HepG2 (cell line): ENCODE measurements around the gene HPS3. TPM values are rescaled to one million over a fixed set of nuclear protein-coding genes. Genes with fewer than 3 reads are reported as not detected.

Experiments
- ATAC-seq: fragments of 200-7000 bp; cut with Tn5 transposase; 3 replicates; pipeline ENCODE4 v1.9.1; 2020; ENCODE audit warnings: mild to moderate bottlenecking, moderate library complexity
- BruUV-seq: library from RNA; stranded (reverse); fragments of 400-500 nt; replicated peaks from 2 replicates; lab custom pipeline; 2021; lab: Mats Ljungman, UMichigan
- CTCF ChIA-PET: fragments of 300-600 bp; formaldehyde crosslinking; extraction: SDS; loops from one replicate; lab custom pipeline; 2021; ENCODE audit warnings: low total read pairs, inconsistent platforms, low intra/inter-chr PET ratio; lab: Yijun Ruan, JAX
- POLR2A ChIA-PET: fragments of 350-600 bp; sonication (Branson Sonifier 250); formaldehyde crosslinking; loops from one replicate; lab custom pipeline; 2020; ENCODE audit warnings: antibody characterized with exemption, inconsistent platforms; lab: Yijun Ruan, JAX
- DNase-seq: peaks from one replicate; pipeline ENCODE4 v3.0.0-alpha.2; 2015; ENCODE audit warnings: low spot score
- FAIRE-seq: peaks from 3 replicates; lab custom pipeline; 2011; peaks lifted over from hg19 to GRCh38; lab: Jason Lieb, UNC
- H2AFZ ChIP-seq: one replicate; pipeline ENCODE4 v1.6.1; 2011; ENCODE audit warnings: low read length, inconsistent platforms
- H3K27ac ChIP-seq: fragments of 300-600 bp; 3 replicates; pipeline ENCODE4 v1.8.0; 2011; ENCODE audit warnings: mixed run types, mild to moderate bottlenecking, mixed read lengths, low read length, inconsistent platforms; ENCODE audit not compliant: insufficient read depth; ENCODE audit errors: extremely low read length
- H3K27me3 ChIP-seq, 2 experiments: fragments of 200-600 bp in 1 of 2; 2 replicates in 1 of 2; 3 replicates in 1 of 2; pipeline versions ENCODE4 v1.6.0 to v1.8.0; 2011; ENCODE audit warnings: low read length in 2 of 2, mild to moderate bottlenecking in 2 of 2, moderate library complexity in 2 of 2, inconsistent platforms in 1 of 2; ENCODE audit not compliant: insufficient read depth in 2 of 2, control insufficient read depth in 1 of 2
- H3K36me3 ChIP-seq, 2 experiments: fragments of 200-600 bp in 1 of 2; replicated peaks in 1 of 2; 2 replicates in 1 of 2; 3 replicates in 1 of 2; pipeline versions ENCODE4 v1.5.1 to v1.8.0; 2011; ENCODE audit warnings: low read length in 2 of 2, inconsistent platforms in 1 of 2; ENCODE audit not compliant: insufficient read depth in 2 of 2, control insufficient read depth in 1 of 2
- H3K4me1 ChIP-seq: 2 replicates; pipeline ENCODE4 v1.5.1; 2012; ENCODE audit warnings: low read length, inconsistent platforms; ENCODE audit not compliant: insufficient read depth
- H3K4me2 ChIP-seq: 2 replicates; pipeline ENCODE4 v1.6.0; 2011; ENCODE audit warnings: low read depth, low read length, inconsistent platforms
- H3K4me3 ChIP-seq, 3 experiments: fragments of 200-600 bp in 1 of 3; sonication (generic), shearing (Covaris generic) in 1 of 3; replicated peaks in 1 of 3; 2 replicates each; pipeline ENCODE4 v1.5.1; 2011 to 2016; ENCODE audit warnings: low read length in 3 of 3, inconsistent platforms in 2 of 3, low read depth in 2 of 3, mild to moderate bottlenecking in 2 of 3, control low read depth in 1 of 3, mixed read lengths in 1 of 3; ENCODE audit not compliant: insufficient read depth in 1 of 3
- H3K79me2 ChIP-seq: one replicate; pipeline ENCODE4 v1.6.1; 2011; ENCODE audit warnings: low read length, inconsistent platforms; ENCODE audit not compliant: insufficient read depth
- H3K9ac ChIP-seq: 2 replicates; pipeline ENCODE4 v1.6.0; 2011; ENCODE audit warnings: mild to moderate bottlenecking, low read depth, low read length, inconsistent platforms; ENCODE audit not compliant: insufficient read depth
- H3K9me3 ChIP-seq: 2 replicates; pipeline ENCODE4 v1.5.1; 2012; ENCODE audit warnings: mild to moderate bottlenecking, low read length
- H4K20me1 ChIP-seq: 2 replicates; pipeline ENCODE4 v1.6.0; 2011; ENCODE audit warnings: inconsistent platforms, mild to moderate bottlenecking, low read length, moderate library complexity; ENCODE audit not compliant: insufficient read depth
- ATAD3A ChIP-seq: sonication (generic); formaldehyde crosslinking; IDR thresholded peaks from 2 replicates; pipeline ENCODE4 v1.4.0; 2020; ENCODE audit warnings: missing genetic modification reagents
- CAMTA2 ChIP-seq: sonication (generic); formaldehyde crosslinking; IDR thresholded peaks from 2 replicates; pipeline ENCODE4 v1.4.0; 2020; ENCODE audit warnings: mild to moderate bottlenecking, missing genetic modification reagents, borderline replicate concordance
- CTCF ChIP-seq: sonication (generic); formaldehyde crosslinking; IDR thresholded peaks from 2 replicates; pipeline ENCODE4 v1.5.0; 2020; ENCODE audit warnings: mild to moderate bottlenecking, missing genetic modification reagents, moderate library complexity
- HMG20B ChIP-seq: conservative IDR thresholded peaks from 2 replicates; pipeline ENCODE4 v1.6.1; 2016; ENCODE audit warnings: missing genetic modification reagents, missing compliant biosample characterization
- KMT2A ChIP-seq: sonication (generic); formaldehyde crosslinking; IDR thresholded peaks from 2 replicates; pipeline ENCODE4 v1.4.0; 2020; ENCODE audit warnings: missing genetic modification reagents
- NRL ChIP-seq: sonication (generic); formaldehyde crosslinking; IDR thresholded peaks from 2 replicates; pipeline ENCODE4 v1.5.0; 2020; ENCODE audit warnings: missing genetic modification reagents, mild to moderate bottlenecking, moderate library complexity, borderline replicate concordance
- POLR2G ChIP-seq: fragments of 200-400 bp; formaldehyde crosslinking; IDR thresholded peaks from 2 replicates; pipeline ENCODE4 v1.6.1; 2018; ENCODE audit warnings: mild to moderate bottlenecking, low read depth, low read length, moderate library complexity
- SSRP1 ChIP-seq: IDR thresholded peaks from 2 replicates; pipeline ENCODE4 v1.6.1; 2016; ENCODE audit warnings: control low read depth
- STAT6 ChIP-seq: sonication (generic); formaldehyde crosslinking; IDR thresholded peaks from 2 replicates; pipeline ENCODE4 v1.4.0; 2020; ENCODE audit warnings: missing genetic modification reagents, mild to moderate bottlenecking, borderline replicate concordance
- ZNF224 ChIP-seq: sonication (generic); formaldehyde crosslinking; IDR thresholded peaks from 2 replicates; pipeline ENCODE4 v1.5.0; 2020; ENCODE audit warnings: mild to moderate bottlenecking, missing genetic modification reagents
- ZNF235 ChIP-seq: sonication (generic); formaldehyde crosslinking; IDR thresholded peaks from 2 replicates; pipeline ENCODE4 v1.8.1; 2023; ENCODE audit warnings: mild to moderate bottlenecking, missing genetic modification reagents, borderline replicate concordance
- ZNF354B ChIP-seq: sonication (generic); formaldehyde crosslinking; IDR thresholded peaks from 2 replicates; pipeline ENCODE4 v1.8.0; 2022; ENCODE audit warnings: mild to moderate bottlenecking, missing genetic modification reagents
- ZNF766 ChIP-seq: sonication (generic); formaldehyde crosslinking; IDR thresholded peaks from 2 replicates; pipeline ENCODE4 v1.5.0; 2020; ENCODE audit warnings: missing genetic modification reagents, borderline replicate concordance
- ZNF770 ChIP-seq: sonication (generic); formaldehyde crosslinking; IDR thresholded peaks from 2 replicates; pipeline ENCODE4 v1.5.0; 2020; ENCODE audit warnings: mild to moderate bottlenecking, missing genetic modification reagents
- ZNF792 ChIP-seq: IDR thresholded peaks from 2 replicates; pipeline ENCODE4 v1.6.1; 2016
- WGBS: methylation state at CpG from one replicate; pipeline ENCODE4 v1.1.6; 2017; ENCODE audit warnings: low lambda C conversion rate; 5-methylcytosine and 5-hydroxymethylcytosine counted together
- in situ Hi-C: cut with HindIII; loops from 2 replicates; pipeline ENCODE4 v1.10.0; 2017; ENCODE audit warnings: low pct_unique_long_range_greater_than_20kb; ENCODE audit not compliant: extremely low pct_ligation_motif_present
- intact Hi-C: fragments of 100-400 bp; cut with micrococcal nuclease; formaldehyde crosslinking; loops from one replicate; pipeline ENCODE4 v1.10.0; 2022; ENCODE audit not compliant: unreplicated experiment
- polyA plus RNA-seq, 8 experiments: library from polyadenylated mRNA; depleted of rRNA in 3 of 8; stranded (reverse) in 7 of 8; unstranded in 1 of 8; fragments of >200 nt; fragmentation: Illumina TruSeq in 4 of 8; extraction: Trizol in 4 of 8; gene quantifications; 2 replicates each; pipeline versions ENCODE4 v1.2.1 to v1.2.3, GENCODE V29; 2011 to 2016; ENCODE audit warnings: low read depth in 4 of 8, missing spikeins in 1 of 8, mixed read lengths in 1 of 8; ENCODE audit not compliant: insufficient read depth in 1 of 8
- total RNA-seq, 5 experiments: library from RNA; depleted of rRNA; stranded (reverse); fragments of >200 nt; fragmentation: Illumina TruSeq; extraction: Trizol; gene quantifications; 2 replicates each; pipeline ENCODE4 v1.2.3, GENCODE V29; 2016; ENCODE audit warnings: low read depth in 1 of 5

HPS3 gene
- total and polyA plus RNA-seq, 2 of the 13 experiments (the other 11 are each of a cell fraction or from before 2014, with no cell fraction given), result 9.5 to 18.9 TPM

- no peak for TF ChIP-seq NRL (CRISPR knock-in tag)
- no peak for TF ChIP-seq HMG20B (CRISPR knock-in tag)
- TF ChIP-seq ZNF792, result no peak
- TF ChIP-seq, all 625 proteins: peak for 0
Measured at GRCh38 chr3:149197669-149198068, 68.2 kb downstream of the HPS3 start (continued).

GRCh38 chr3:149198611-149199010 is 69.2 kb downstream of the HPS3 start:
- peaks cover under 1% of the 10 kb centered on the region for H3K79me2 ChIP-seq
- ChIA-PET POLR2A (no interaction called here), CTCF (no interaction called here)
- peaks cover 12 to 77% of the 10 kb centered on the region in 2 experiments for H3K36me3 ChIP-seq
- H3K9me3 ChIP-seq, result no peaks in the 10 kb centered on the region
- DNase-seq, result no peak
- FAIRE-seq, result no peak
- 95% methylated on average over 7 of the region's 7 CpGs for WGBS
- no peaks in the 10 kb centered on the region for H3K27me3 ChIP-seq
- BruUV-seq, result no TSS peak
- intact Hi-C loops, result no loop called here
- H3K4me2 ChIP-seq, result no peak overlapping the region
- no peaks in the 10 kb centered on the region for H4K20me1 ChIP-seq
- ATAC-seq, result no peak
- H3K4me3 ChIP-seq, result no peak overlapping the region
- no peak overlapping the region for H3K9ac ChIP-seq
- no peaks in the 10 kb centered on the region for H3K4me1 ChIP-seq
- in situ Hi-C loops, result no loop called here
- no peak overlapping the region for H2AFZ ChIP-seq
- H3K27ac ChIP-seq, result no peak overlapping the region
- TF ChIP-seq ZNF770 (CRISPR knock-in tag) (no peak), ZNF224 (no peak), POLR2G (no peak), ATAD3A (CRISPR knock-in tag) (no peak), STAT6 (CRISPR knock-in tag) (no peak), SSRP1 (CRISPR knock-in tag) (no peak), ZNF766 (no peak), ZNF235 (no peak), CAMTA2 (CRISPR knock-in tag) (no peak), ZNF354B (CRISPR knock-in tag) (no peak), KMT2A (no peak), CTCF (CRISPR knock-in tag) (no peak)
